Measurements from ENCODE around the gene GRID2.
"Not testable (repeated sequence)": the region's sequence is repeated elsewhere in the genome, so short reads cannot be mapped to it uniquely, and the experiment has no call there.

Gene GRID2

DNA sequence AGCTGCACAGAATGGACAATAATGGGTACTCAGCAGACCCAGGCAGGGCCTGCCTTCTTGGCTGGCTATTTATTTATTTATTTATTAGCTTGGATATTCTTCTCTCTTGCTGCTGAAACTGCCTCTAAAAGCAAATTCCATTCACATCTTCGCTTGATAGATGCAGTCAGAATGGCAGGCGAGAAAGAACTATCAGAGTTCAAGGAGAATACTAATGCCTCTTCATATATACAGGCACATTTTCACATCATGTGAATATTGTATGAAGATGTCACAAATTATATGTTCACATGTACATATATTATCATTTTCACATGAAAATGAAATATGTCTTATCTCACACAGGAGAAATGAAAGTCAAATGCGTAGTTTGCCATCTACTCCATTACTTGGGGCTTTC, 1045.1 kb downstream of the GRID2 start:
- no peak for DNase-seq

DNA sequence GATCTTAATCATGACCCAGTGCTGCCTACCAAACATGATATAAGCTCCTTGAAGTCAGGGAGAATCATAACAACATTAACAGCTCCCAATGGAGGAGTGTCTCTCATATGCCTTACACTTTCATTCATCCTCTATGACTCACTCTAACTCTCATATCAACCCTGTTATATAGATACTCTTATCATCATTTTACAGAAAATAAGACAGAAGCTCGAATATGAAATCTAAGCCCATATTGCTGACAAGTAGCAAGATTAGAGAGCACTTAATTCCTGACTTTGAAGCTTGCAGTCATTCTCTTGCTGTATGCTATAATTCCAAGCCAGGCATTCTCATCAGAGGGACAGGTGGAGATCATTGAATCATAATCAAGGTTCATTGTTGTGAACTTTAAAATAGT, 1048.1 kb downstream of the GRID2 start:
- no peak for DNase-seq

DNA sequence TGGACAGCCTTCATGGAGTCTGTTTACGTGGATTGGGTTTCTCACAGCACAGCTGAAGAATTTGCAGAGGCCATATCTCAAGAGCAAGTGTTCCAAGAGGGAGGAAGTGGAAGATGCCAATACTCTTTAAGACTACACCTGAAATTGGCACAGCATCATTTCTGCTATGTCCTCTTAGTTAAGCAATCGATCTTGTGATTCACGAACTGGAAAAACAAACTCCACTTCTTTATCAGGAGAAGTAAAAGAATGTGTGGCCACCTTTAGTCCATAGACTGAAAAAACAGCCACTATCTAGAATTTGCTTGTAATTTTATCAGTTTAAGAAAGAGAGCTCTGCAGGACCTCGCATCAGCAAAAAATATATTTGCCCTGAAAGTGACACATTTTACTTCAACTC, 1051.6 kb downstream of the GRID2 start:
- no peak for DNase-seq

DNA sequence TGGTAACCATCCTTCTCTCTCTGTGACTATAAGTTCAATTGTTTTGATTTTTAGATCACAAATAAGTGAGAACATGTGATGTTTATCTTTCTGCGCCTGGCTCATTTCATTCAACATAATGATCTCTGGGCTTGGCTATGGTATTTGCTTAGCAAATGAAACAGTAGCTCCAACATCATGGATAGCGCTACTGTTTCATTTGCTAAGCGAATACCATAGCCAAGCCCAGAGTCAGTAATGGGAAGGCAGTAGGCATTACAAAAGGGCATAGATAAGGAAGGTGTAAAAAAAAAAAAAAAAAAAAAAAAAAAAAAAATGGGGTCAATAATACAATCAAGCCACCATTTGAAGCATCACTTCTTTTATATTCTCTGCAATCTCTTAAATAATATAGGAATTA, 1055.8 kb downstream of the GRID2 start:
- DNase-seq = no peak

GRCh38 chr4:93366169-93366755, 1062.5 kb downstream of the GRID2 start:
- not testable (repeated sequence) for DNase-seq

DNA sequence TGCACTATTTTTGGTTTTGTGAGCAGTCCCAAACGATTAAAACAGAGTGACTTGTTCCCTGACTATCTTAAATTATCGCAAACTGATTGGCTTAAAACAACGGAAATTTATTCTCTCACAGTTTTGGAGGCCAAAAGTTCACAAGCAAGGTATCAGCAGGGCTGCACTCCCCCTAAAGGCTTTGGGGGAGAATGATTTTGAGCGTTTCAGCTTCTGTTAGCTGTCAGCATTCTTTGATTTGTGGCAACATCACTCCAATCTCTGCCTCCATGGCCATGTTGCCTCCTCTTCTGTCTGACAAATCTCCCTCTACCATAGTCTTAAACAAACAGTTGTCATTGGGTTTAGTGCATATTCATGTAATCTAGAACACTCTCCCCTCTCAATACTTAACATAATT, 1065.2 kb downstream of the GRID2 start:
- no peak for DNase-seq

DNA sequence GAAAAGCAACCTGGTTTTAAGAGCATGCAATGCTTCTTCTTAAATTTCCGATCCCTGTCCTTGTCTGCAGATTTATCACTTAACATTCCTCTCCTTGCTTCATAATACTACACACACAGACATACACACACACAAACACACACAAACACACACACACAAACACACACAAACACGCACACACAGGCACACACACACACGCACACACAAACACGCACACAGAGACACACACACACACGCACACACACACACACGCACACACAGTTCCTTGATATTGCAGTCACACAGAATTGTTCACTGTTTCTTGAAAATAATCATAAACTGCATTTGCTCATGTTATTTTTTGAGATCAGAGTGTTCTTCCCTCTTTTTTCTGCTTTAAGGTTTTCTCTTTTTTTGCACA, 1066.5 kb downstream of the GRID2 start:
- no peak for DNase-seq

- DNase-seq = no peak
These were observed 1070.4 kb downstream of the GRID2 start for GRCh38 chr4:93373893-93374860.

DNA sequence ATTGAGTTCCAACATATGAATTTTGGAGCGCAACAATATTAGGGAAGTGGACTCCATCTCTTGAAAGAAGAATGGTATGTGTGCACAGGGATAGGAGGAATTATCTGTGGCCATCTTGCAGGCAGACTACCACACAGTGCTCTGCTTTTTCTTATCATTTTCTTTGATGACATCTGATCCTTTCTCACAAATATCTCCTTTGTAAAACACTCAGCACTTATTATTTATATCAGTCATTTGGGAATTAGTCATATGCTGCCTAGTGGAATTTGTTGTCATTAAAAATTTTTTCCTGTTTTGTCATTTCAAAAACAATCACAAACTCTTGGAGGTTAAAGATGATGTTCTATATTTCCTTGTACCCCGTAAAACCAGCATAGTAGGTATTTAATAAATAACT, 1080.5 kb downstream of the GRID2 start:
- no peak for DNase-seq

GRCh38 chr4:93384887-93385286, 1081.1 kb downstream of the GRID2 start:
- no peak for DNase-seq

DNA sequence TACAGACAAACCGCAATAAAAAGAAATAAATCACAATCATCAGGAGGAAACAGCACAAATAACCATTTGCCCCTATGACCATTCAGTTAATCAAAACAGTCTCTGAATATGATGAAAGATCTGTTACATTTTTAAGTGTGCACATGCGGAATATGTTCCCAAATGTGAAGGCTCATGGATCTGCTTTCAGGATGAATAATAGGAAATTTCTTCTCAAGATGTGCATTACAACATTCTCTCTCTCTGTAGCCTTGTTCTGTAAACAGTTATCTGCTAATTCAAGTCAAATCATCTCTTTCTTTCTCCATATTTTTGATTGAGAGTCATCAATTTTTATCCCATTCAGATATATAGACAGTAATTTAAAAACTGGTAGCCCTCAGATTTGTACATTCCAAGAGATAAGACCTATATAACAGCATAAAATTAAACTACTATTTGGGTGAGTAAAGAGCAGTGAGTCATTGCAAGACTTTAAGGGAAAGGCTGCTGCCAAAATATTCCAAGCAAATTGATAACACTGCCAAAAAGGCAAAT, 1090.8 kb downstream of the GRID2 start:
- DNase-seq = no peak

DNA sequence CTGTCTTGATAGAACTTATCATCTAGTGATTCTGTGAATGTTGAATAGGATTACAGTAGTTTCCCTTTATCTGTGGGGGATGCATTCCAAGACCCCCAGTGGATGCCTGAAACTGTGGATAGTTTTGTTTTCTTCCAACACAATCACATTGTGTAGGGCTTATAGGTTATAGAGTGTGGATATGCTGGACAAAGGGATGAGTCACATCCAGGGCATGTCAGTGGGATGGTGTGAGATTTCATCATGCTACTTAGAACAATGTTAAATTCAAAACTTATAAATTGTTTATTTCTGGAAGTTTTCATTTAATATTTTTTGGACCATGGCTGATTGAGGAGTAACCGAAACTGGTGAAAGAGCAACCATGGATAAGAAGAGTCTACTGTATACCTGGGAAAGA, 1092.5 kb downstream of the GRID2 start:
- DNase-seq = no peak

DNA sequence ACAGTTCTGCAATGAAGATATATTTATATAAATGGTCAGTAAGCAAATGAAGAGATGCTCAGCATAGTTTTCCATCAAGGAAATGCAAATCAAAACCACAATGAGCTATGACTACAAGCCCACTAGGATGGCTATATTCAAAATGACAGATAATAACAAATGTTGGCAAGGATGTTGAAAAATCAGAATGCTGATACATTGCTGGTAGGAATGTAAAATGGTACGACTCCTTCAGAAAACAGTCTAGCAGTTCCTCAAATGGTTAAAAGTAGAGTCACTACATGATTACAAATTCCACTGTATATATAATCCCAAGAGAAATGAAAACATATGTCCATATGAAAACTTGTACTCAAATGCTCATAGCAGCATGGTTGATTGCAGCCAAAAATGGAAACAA, 1099.8 kb downstream of the GRID2 start:
- no peak for DNase-seq

DNA sequence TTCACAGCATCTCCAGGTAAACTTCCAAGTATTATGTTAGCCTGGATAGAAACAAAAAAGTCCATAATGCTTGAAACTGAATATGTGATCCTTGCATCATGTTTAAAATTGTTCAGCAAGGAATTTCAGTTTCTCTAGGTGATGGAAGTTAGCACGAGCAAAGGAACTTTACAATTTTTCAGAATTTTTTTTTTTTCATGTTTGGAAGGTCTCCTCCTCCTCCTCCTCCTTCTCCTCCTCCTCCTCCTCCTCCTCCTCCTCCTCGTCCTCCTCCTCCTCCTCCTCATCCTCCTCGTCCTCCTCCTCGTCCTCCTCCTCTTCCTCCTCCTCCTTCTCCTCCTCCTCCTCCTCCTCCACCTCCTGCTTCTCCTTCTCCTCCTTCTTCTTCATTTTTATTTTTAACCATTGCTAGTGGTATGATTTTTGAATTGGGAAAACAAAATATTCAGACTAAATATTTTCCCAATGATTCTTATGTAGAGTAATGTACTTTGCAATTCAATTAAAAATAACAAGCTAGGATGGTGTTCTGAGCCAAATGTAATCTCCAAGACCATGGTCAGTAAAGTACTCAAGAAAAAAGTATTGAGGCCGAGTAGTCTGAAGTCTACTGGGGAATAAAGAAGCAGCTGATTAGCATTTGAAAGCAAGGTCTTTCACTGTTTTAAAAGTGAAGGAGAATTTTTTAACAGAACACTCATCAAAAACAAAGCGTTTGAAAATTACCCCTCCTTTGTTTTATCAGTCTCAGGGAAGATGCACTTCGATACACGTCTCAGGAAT, 1103.9 kb downstream of the GRID2 start:
- no peak for DNase-seq

GRCh38 chr4:93409035-93409434, 1105.3 kb downstream of the GRID2 start:
- DNase-seq = no peak

DNA sequence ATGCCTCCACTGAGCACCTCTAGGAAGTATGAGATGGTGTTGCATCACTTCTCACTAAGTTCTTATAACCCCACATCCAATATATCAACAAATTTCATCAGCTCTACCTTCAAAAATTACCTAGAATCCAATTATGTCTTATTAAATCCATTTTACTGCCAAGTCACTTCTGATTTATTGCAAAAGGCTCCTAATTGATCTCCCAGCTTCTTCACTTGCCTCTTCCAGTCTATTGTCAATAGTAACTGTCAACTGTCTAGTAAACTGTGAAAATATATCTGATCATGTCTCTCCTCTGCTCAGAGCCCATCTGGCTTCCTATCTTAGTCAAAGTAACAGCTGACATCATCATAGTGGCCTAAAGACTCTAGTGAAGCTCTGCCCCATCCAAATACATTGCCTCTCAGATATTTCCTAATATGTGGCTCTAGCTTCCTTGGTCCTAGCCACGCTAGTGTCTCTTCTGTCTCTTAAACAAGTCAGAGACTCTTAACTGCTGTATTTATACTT, 1110.3 kb downstream of the GRID2 start:
- DNase-seq = no peak

- no peak for DNase-seq
These were observed 1112.8 kb downstream of the GRID2 start for GRCh38 chr4:93416344-93417128.

DNA sequence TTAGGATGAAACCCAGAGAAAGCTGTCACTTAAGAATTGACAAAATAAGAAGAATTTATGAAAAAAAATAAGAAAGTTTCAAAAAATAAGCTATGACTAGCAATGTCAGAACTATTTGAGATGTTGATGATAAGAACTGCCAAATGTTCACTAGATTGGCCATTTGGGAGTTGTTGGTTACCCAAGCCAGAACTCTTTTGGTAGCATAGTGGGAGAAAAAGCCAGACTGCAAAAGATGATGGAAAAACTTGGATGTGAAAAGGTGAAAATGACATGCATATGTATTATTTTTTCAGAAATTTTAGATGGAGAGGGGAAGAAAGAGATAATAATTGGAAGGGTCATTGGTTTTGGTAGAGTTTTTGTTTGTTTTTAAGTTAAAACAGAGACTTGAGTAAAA, 1127.6 kb downstream of the GRID2 start:
- no peak for DNase-seq

DNA sequence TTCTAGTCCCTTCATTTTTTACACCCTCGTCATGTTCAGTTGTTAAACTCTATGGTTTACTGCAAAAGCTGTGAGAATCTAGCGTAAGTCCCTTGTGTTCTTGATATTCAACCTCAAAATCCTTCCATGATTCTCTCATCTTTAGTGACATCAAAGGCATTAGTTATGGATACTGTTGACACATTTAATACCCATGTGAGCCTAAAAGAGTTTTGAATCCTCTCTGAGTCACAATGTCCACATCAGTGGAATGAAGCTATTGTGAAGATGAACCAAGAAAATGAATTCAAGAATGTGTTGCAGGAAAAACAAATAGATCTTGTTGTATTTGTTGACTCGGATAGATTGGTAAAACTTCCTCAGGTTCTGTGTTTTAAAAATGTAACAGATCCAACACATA, 1130.1 kb downstream of the GRID2 start:
- no peak for DNase-seq

GRCh38 chr4:93436000-93436626, 1132.3 kb downstream of the GRID2 start:
- no peak for DNase-seq

DNA sequence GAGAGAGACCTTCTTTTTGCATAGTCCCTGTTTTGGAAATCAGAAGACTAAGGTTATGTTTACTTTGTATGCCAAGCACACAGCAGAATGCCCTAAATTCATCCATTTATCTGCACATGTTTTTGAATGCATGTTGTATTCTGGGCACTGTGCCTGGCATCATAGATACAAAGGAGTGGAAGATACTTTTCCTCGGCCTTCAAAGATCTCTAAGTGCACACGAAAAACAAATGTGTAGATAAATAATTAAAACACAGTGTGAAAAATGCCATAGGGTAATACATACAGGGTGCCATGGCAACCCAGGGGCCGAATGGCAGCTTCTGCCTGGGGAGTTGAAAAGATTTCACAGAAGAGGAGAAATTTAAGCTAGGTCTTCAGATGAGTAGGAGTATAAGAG, 1134.2 kb downstream of the GRID2 start:
- DNase-seq = no peak

DNA sequence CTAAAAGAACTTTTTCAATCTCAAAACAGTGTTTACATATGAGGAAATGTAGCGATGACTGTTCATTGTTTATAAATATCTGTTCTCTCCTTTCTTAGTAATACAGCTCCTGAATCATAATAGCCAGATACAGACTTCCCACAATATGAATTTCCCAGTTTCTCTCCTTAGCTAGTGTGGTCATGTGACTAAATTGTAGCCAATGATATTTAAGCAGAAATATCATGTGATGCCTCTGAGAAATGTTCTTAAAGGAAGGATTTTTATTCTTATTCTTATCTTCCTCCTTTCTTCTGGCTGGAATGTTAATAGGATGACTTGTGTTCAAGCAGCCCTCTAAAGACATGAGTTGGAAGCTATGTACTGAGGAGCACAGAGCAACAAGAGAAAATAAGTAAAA, 1141.1 kb downstream of the GRID2 start:
- DNase-seq = no peak
